ENCODE results near the gene OR2J1. TPM values are rescaled to one million over a fixed set of nuclear protein-coding genes. Genes with fewer than 3 reads are reported as not detected.
"Not testable (repeated sequence)": the region's sequence is repeated elsewhere in the genome, so short reads cannot be mapped to it uniquely, and the experiment has no call there.

Gene OR2J1
- total and polyA plus RNA-seq, 10 donors, result not detected

- Histone ChIP-seq H3K4me1 (no peaks in the 10 kb centered on the region), H3K4me3 (no peak overlapping the region), H3K36me3 (no peaks in the 10 kb centered on the region), H3K9me3 (peaks cover 0 to 24% (median 17%) of the 10 kb centered on the region in 8 donors), H3K27ac (no peak overlapping the region), H3K27me3 (replicated peaks in 1 of 7) (no peaks in the 10 kb centered on the region)
- DNase-seq, result no peak
- TF ChIP-seq CTCF (IDR thresholded peaks at IDR 0.05 in 8 of 11, conservative IDR thresholded peaks at IDR 0.05 in 3 of 11) (no peak), POLR2A (IDR thresholded peaks at IDR 0.05) (no peak)
- WGBS, 5 donors, result 86 to 96% (median 93%) methylated on average over 1 of the region's 1 CpG
- intact Hi-C loops (cut with DNase I; ENCODE audit: low total_unique reads), result no loop called here
Observed at GRCh38 chr6:29141606-29142005, 42.3 kb downstream of the OR2J1 start.

GRCh38 chr6:29142309-29142708, 43.0 kb downstream of the OR2J1 start:
- intact Hi-C loops (cut with DNase I; ENCODE audit: low total_unique reads), result no loop called here
- Histone ChIP-seq H3K4me1 (no peaks in the 10 kb centered on the region), H3K36me3 (no peaks in the 10 kb centered on the region), H3K4me3 (no peak overlapping the region), H3K27me3 (replicated peaks in 1 of 7) (no peaks in the 10 kb centered on the region), H3K27ac (no peak overlapping the region), H3K9me3 (peaks cover 0 to 24% (median 17%) of the 10 kb centered on the region in 8 donors)
- no peak for DNase-seq
- TF ChIP-seq POLR2AphosphoS5 (IDR thresholded peaks at IDR 0.05) (no peak), POLR2A (IDR thresholded peaks at IDR 0.05) (no peak), CTCF (IDR thresholded peaks at IDR 0.05 in 8 of 11, conservative IDR thresholded peaks at IDR 0.05 in 3 of 11) (no peak)

GRCh38 chr6:29146179-29146578, 46.9 kb downstream of the OR2J1 start:
- Histone ChIP-seq H3K27ac (no peak overlapping the region), H3K27me3 (replicated peaks in 1 of 7) (peaks cover 0 to 5% (median 0%) of the 10 kb centered on the region in 7 donors), H3K4me3 (no peak overlapping the region), H3K9me3 (peaks cover 3 to 35% (median 18%) of the 10 kb centered on the region in 8 donors), H3K36me3 (no peaks in the 10 kb centered on the region), H3K4me1 (no peaks in the 10 kb centered on the region)
- no peak for DNase-seq
- TF ChIP-seq CTCF (IDR thresholded peaks at IDR 0.05 in 8 of 11, conservative IDR thresholded peaks at IDR 0.05 in 3 of 11) (no peak), POLR2AphosphoS5 (IDR thresholded peaks at IDR 0.05) (no peak), POLR2A (IDR thresholded peaks at IDR 0.05) (no peak)
- WGBS, 5 donors, result 41 to 80% (median 63%) methylated on average over 2 of the region's 2 CpGs
- intact Hi-C loops (cut with DNase I; ENCODE audit: low total_unique reads), result no loop called here

GRCh38 chr6:29147074-29147473, 47.8 kb downstream of the OR2J1 start:
- no peak for DNase-seq

GRCh38 chr6:29149444-29149843, 50.2 kb downstream of the OR2J1 start:
- H3K9me3 ChIP-seq, result peaks cover 0 to 11% (median 2%) of the 10 kb centered on the region in 8 donors
- DNase-seq; H3K4me1 ChIP-seq; H3K4me3 ChIP-seq; H3K36me3 ChIP-seq; H3K27ac ChIP-seq; intact Hi-C loops (cut with DNase I; ENCODE audit: low total_unique reads): not testable (repeated sequence)
- 56 to 82% (median 72%) methylated on average over 3 of the region's 3 CpGs for WGBS, 5 donors
- peaks cover 0 to 11% (median 0%) of the 10 kb centered on the region in 7 donors for H3K27me3 ChIP-seq (replicated peaks in 1 of 7)

More at GRCh38 chr6:29147074-29147473, 47.8 kb downstream of the OR2J1 start:
- peaks cover 0 to 9% (median 0%) of the 10 kb centered on the region in 7 donors for H3K27me3 ChIP-seq (replicated peaks in 1 of 7)
- TF ChIP-seq CTCF (IDR thresholded peaks at IDR 0.05 in 8 of 11, conservative IDR thresholded peaks at IDR 0.05 in 3 of 11) (no peak), POLR2AphosphoS5 (IDR thresholded peaks at IDR 0.05) (no peak), POLR2A (IDR thresholded peaks at IDR 0.05) (no peak)
- intact Hi-C loops (cut with DNase I; ENCODE audit: low total_unique reads), result no loop called here
- no peaks in the 10 kb centered on the region for H3K36me3 ChIP-seq
- 88 to 95% (median 94%) methylated on average over 3 of the region's 3 CpGs for WGBS, 5 donors
- no peak overlapping the region for H3K27ac ChIP-seq
- peaks cover 3 to 33% (median 17%) of the 10 kb centered on the region in 8 donors for H3K9me3 ChIP-seq
- H3K4me1 ChIP-seq, result no peaks in the 10 kb centered on the region
- no peak overlapping the region for H3K4me3 ChIP-seq
